Activated T-helper 1 cell treated with anti-CD3 and anti-CD28 coated beads, Interleukin-12 subunit alpha, Interleukin-12 subunit beta, Interleukin-2, Interleukin-4 antibody, amounts not matched to agents 30 ng/mL and 10 ng/mL and 1 ng/mL, durations not matched to agents 14 hours and 24 hours and 36 hours (primary cell): ENCODE results near the gene RPH3AL. TPM values are rescaled to one million over a fixed set of nuclear protein-coding genes. Genes with fewer than 3 reads are reported as not detected.
"Not testable (repeated sequence)": the region's sequence is repeated elsewhere in the genome, so short reads cannot be mapped to it uniquely, and the experiment has no call there.

Source experiments
- DNase-seq: peaks from one replicate; pipeline ENCODE4 v3.0.0; 2021; ENCODE audit warnings: low spot score
- H3K27ac Mint-ChIP-seq: one replicate; pipeline ENCODE4 v1.8.0; 2021; ENCODE audit warnings: mild to moderate bottlenecking, mixed read lengths
- H3K27me3 Mint-ChIP-seq: one replicate; pipeline ENCODE4 v1.8.0; 2022; ENCODE audit warnings: mild to moderate bottlenecking, moderate library complexity, mixed read lengths; ENCODE audit not compliant: insufficient read depth
- H3K36me3 Mint-ChIP-seq: one replicate; pipeline ENCODE4 v1.8.0; 2021; ENCODE audit warnings: low read depth, mixed read lengths
- H3K4me1 Mint-ChIP-seq: one replicate; pipeline ENCODE4 v1.8.0; 2021; ENCODE audit warnings: low read depth, mixed read lengths
- H3K4me3 Mint-ChIP-seq: one replicate; pipeline ENCODE4 v1.8.0; 2021; ENCODE audit warnings: mild to moderate bottlenecking, moderate library complexity, mixed read lengths
- H3K9me3 Mint-ChIP-seq: one replicate; pipeline ENCODE4 v1.8.0; 2021; ENCODE audit warnings: mixed read lengths
- intact Hi-C: fragments of 100-400 bp; cut with micrococcal nuclease; formaldehyde crosslinking; loops from one replicate; pipeline ENCODE4 v1.15.1; 2024
- total RNA-seq: library from RNA; stranded (reverse); gene quantifications from 2 replicates; pipeline ENCODE4 v1.2.3, GENCODE V29; 2022

RPH3AL gene
- total RNA-seq, 1 donor from 2014 or later, result 2.3 TPM

GRCh38 chr17:278055-278675 is 74.4 kb downstream of the RPH3AL start:
- Mint-ChIP-seq H3K27ac (no peak overlapping the region), H3K4me3 (no peak overlapping the region)
- intact Hi-C loops, result no loop called here

GRCh38 chr17:274902-275301 is 77.7 kb downstream of the RPH3AL start:
- intact Hi-C loops, result no loop called here
- no peak for DNase-seq
- H3K27ac Mint-ChIP-seq, result no peak overlapping the region
- no peak overlapping the region for H3K4me3 Mint-ChIP-seq
- no peaks in the 10 kb centered on the region for H3K9me3 Mint-ChIP-seq
- no peaks in the 10 kb centered on the region for H3K36me3 Mint-ChIP-seq
- H3K4me1 Mint-ChIP-seq, result no peaks in the 10 kb centered on the region
- peaks cover 1% of the 10 kb centered on the region for H3K27me3 Mint-ChIP-seq

More at GRCh38 chr17:278055-278675, 74.4 kb downstream of the RPH3AL start:
- no peaks in the 10 kb centered on the region for H3K4me1 Mint-ChIP-seq
- no peaks in the 10 kb centered on the region for H3K9me3 Mint-ChIP-seq
- no peaks in the 10 kb centered on the region for H3K36me3 Mint-ChIP-seq
- DNase-seq, result no peak
- H3K27me3 Mint-ChIP-seq, result peaks cover 2% of the 10 kb centered on the region

GRCh38 chr17:273981-274832 is 78.4 kb downstream of the RPH3AL start:
- H3K27ac Mint-ChIP-seq, result no peak overlapping the region
- no peaks in the 10 kb centered on the region for H3K9me3 Mint-ChIP-seq
- H3K36me3 Mint-ChIP-seq, result no peaks in the 10 kb centered on the region
- peaks cover 1% of the 10 kb centered on the region for H3K27me3 Mint-ChIP-seq
- no peak for DNase-seq
- no peak overlapping the region for H3K4me3 Mint-ChIP-seq
- intact Hi-C loops, result no loop called here
- no peaks in the 10 kb centered on the region for H3K4me1 Mint-ChIP-seq

GRCh38 chr17:272856-273255 is 79.8 kb downstream of the RPH3AL start:
- H3K27me3 Mint-ChIP-seq, H3K9me3 Mint-ChIP-seq, H3K4me3 Mint-ChIP-seq, H3K27ac Mint-ChIP-seq, H3K36me3 Mint-ChIP-seq, DNase-seq, H3K4me1 Mint-ChIP-seq, intact Hi-C loops: not testable (repeated sequence)

DNA sequence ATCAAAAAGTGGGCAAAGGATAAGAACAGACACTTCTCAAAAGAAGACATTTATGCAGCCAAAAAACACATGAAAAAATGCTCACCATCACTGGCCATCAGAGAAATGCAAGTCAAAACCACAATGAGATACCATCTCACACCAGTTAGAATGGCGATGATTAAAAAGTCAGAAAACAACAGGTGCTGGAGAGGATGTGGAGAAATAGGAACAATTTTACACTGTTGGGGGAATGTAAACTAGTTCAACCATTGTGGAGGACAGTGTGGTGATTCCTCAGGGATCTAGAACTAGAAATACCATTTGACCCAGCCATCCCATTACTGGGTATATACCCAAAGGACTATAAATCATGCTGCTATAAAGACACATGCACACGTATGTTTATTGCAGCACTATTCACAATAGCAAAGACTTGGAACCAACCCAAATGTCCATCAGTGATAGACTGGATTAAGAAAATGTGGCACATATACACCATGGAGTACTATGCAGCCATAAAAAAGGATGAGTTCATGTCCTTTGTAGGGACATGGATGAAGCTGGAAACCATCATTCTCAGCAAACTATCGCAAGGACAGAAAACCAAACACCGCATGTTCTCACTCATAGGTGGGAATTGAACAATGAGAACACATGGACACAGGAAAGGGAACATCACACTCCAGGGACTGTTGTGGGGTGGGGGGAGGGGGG is 80.5 kb downstream of the RPH3AL start:
- H3K27me3 Mint-ChIP-seq, H3K36me3 Mint-ChIP-seq, intact Hi-C loops, H3K27ac Mint-ChIP-seq, H3K4me3 Mint-ChIP-seq, H3K9me3 Mint-ChIP-seq, DNase-seq, H3K4me1 Mint-ChIP-seq: not testable (repeated sequence)

DNA sequence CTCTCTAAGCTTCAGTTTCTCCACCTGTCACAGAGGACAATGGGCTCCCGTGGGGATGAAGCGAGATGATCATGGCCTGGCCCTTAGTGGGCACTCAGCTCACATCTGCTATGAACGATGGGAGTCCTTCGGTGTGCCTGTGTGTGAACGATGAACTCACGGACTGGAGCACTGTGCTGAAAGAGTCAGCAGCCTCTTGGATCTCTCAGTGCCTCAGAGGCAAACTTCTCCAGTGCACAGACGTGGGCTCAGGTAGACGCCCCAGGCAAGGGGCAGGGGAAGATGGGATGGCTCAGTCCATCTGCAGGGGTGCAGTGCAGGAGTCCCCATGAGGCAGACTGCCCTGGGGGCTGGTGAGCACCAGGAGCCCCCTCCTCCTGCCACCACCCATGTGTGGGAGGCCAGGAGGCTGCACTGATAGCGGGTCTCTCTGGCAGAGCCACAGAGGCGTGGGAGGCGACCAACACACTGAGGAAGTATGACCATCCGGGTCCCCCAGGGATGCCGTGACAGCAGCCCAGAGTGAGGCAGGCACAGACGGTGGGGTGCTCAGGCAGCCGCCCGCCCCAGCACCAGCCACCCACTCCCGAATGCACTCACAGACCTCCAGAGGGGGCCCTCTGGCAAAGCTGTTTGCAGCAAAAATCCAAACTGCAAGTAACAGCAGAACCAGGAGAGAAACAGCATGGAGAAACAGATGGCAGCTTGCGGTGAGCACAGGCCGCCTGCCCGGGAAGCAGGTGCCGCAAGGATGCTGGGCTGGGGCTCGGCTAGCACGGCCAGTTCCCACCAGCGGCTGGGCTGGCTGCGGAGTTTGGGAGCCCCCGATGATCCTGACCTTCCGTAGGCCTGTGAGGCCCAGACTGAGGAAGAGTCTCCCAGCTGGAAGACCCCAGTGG is 82.7 kb downstream of the RPH3AL start:
- Mint-ChIP-seq H3K27ac (no peak overlapping the region), H3K27me3 (peaks cover 5% of the 10 kb centered on the region), H3K4me1 (no peaks in the 10 kb centered on the region), H3K36me3 (no peaks in the 10 kb centered on the region), H3K9me3 (no peaks in the 10 kb centered on the region), H3K4me3 (no peak overlapping the region)
- intact Hi-C loops, result no loop called here
- no peak for DNase-seq

DNA sequence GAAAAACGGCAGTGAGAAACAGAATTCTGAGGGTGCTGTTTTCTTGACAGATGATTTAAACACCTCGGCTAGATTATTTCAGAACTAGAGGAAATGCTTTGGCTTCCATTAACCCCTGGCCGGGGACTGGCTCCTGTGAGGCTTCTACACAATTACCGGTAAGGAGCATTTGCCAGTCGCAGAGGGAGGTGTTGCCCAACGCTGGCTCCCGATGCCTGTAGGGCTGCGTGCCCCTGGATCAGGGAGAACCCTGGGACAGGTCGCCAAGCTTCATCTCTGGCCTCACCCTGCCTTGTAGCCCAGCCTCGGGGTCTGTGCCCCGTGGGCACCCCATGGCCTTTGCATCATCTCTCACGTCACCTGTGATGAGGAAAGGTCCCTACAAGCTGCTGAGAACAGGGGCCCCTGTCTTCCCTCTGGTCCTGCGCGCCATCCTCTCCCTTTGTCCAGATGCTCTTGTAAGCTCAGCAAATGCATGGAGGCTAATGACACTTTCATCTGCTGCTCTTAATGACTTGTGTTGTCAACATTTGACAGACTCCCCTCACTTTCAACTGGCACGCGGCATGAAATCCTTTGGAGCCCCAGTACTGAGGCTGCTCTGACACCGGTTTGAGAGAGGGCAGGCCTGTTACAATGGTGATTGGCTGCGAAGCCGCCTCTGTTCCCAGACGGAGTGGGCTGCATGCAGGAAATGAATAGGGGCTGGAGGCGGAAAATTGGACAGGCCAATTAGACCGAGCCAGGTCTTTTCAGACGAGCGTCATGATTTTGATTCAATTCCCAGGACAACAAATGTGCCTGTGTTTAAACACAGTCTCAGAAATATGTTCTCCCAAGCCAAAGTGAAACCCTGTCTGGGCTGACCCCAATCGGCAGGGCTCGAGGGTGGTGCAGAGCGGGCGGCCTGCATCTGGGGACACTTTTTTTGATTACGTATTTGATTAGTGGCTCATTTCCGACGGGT is 85.6 kb downstream of the RPH3AL start:
- no peak for DNase-seq
- Mint-ChIP-seq H3K9me3 (no peaks in the 10 kb centered on the region), H3K27ac (no peak overlapping the region), H3K4me1 (no peaks in the 10 kb centered on the region), H3K27me3 (peaks cover 7% of the 10 kb centered on the region), H3K4me3 (no peak overlapping the region), H3K36me3 (no peaks in the 10 kb centered on the region)
- intact Hi-C loops, result no loop called here

DNA sequence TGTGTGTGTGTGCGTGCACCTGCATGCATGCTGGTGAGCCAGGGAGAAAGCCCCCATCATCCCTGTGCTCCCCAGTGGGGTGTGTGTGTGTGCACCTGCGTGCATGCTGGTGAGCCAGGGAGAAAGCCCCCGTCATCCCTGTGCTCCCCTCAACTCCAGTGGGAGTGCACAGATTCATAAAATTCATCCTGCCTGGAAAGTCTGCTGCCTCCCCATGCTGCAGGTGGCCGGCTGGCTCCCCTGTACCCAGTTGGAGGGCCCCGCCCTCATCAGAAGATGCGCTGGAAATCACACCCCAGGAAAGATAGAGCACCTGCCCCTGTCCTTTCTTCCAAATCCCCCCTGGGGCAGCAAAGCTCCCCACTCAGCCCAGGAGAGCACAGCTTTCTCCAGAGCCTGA is 86.4 kb downstream of the RPH3AL start:
- no peaks in the 10 kb centered on the region for H3K36me3 Mint-ChIP-seq
- H3K4me3 Mint-ChIP-seq, result no peak overlapping the region
- no peaks in the 10 kb centered on the region for H3K4me1 Mint-ChIP-seq
- DNase-seq, result no peak
- intact Hi-C loops, result no loop called here
- H3K9me3 Mint-ChIP-seq, result no peaks in the 10 kb centered on the region
- H3K27ac Mint-ChIP-seq, result no peak overlapping the region
- peaks cover 6% of the 10 kb centered on the region for H3K27me3 Mint-ChIP-seq

DNA sequence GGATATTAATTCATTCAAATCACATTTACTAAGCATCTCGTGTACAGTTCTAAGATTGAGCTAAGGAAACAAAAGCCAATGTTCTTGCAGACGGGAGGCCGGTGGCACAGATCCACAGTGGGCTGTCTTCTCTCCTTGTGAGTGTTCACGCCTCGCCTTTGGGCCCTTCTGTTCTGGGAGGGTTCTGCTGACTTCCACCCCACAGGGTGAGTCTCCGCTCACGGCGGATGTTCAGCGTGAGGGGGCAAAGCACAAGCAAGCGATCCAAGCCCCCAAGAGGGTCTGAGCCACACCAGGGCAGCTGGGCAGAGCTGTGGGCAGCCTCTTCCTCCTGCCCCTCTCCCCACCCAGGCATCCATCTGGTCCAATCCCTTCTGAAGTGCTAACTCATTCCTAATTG is 86.9 kb downstream of the RPH3AL start:
- no peak for DNase-seq
- no peaks in the 10 kb centered on the region for H3K4me1 Mint-ChIP-seq

GRCh38 chr17:263773-264172 is 88.8 kb downstream of the RPH3AL start:
- no peaks in the 10 kb centered on the region for H3K4me1 Mint-ChIP-seq
- no peak for DNase-seq
- H3K36me3 Mint-ChIP-seq, result no peaks in the 10 kb centered on the region
- no peak overlapping the region for H3K4me3 Mint-ChIP-seq
- H3K9me3 Mint-ChIP-seq, result no peaks in the 10 kb centered on the region
- intact Hi-C loops, result no loop called here
- peaks cover 8% of the 10 kb centered on the region for H3K27me3 Mint-ChIP-seq
- no peak overlapping the region for H3K27ac Mint-ChIP-seq

More for the DNA sequence above, 86.9 kb downstream of the RPH3AL start:
- Mint-ChIP-seq H3K9me3 (no peaks in the 10 kb centered on the region), H3K36me3 (no peaks in the 10 kb centered on the region), H3K27me3 (peaks cover 6% of the 10 kb centered on the region), H3K4me3 (no peak overlapping the region), H3K27ac (no peak overlapping the region)
- intact Hi-C loops, result no loop called here

GRCh38 chr17:263271-263670 is 89.3 kb downstream of the RPH3AL start:
- Mint-ChIP-seq H3K36me3 (no peaks in the 10 kb centered on the region), H3K27me3 (peaks cover 9% of the 10 kb centered on the region), H3K9me3 (no peaks in the 10 kb centered on the region), H3K27ac (no peak overlapping the region), H3K4me3 (no peak overlapping the region), H3K4me1 (no peaks in the 10 kb centered on the region)
- DNase-seq, result no peak
- intact Hi-C loops, result no loop called here

DNA sequence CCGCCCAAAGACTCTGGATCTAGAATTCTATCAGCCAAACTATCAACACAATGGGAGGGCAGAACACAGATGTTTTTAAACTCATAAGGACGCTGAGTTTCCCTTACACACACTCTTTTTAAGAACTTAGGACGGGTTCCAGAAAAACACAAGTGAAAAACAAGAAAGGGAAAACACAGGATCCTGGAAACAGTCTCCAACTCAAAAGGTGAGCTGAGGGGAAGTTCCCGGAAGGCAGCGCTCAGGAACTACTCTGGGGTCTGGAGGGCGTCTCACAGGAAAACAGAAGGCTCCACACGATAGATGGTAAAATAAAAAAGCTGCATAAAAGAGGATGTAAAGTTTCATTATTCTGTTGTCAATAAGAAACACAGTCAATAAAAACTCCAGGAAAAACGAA is 91.0 kb downstream of the RPH3AL start:
- Mint-ChIP-seq H3K27me3 (peaks cover 5% of the 10 kb centered on the region), H3K27ac (no peak overlapping the region), H3K4me3 (no peak overlapping the region), H3K9me3 (no peaks in the 10 kb centered on the region), H3K4me1 (no peaks in the 10 kb centered on the region), H3K36me3 (no peaks in the 10 kb centered on the region)
- no peak for DNase-seq
- intact Hi-C loops, result no loop called here
